K562 (cell line): ENCODE results near the gene PSMD1. TPM values are rescaled to one million over a fixed set of nuclear protein-coding genes. Genes with fewer than 3 reads are reported as not detected.

ENCODE experiments used
- ATAC-seq: fragments of 200-7000 bp; cut with Tn5 transposase; 3 replicates; pipeline ENCODE4 v1.9.1; 2020; ENCODE audit warnings: moderate library complexity
- BruUV-seq: library from RNA; stranded (reverse); fragments of 400-500 nt; replicated peaks from 2 replicates; lab custom pipeline; 2021; lab: Mats Ljungman, UMichigan
- CTCF ChIA-PET: fragments of 300-600 bp; formaldehyde crosslinking; extraction: SDS; loops from one replicate; lab custom pipeline; 2021; ENCODE audit warnings: low intra/inter-chr PET ratio; lab: Yijun Ruan, JAX
- POLR2A ChIA-PET: fragments of 300-600, 350-650 bp; sonication (Branson Sonifier 250); formaldehyde crosslinking; extraction: SDS; loops from one replicate; lab custom pipeline; 2021; ENCODE audit warnings: antibody characterized with exemption, inconsistent platforms; lab: Yijun Ruan, JAX
- DNase-seq, 4 experiments: peaks; one replicate each; pipeline versions ENCODE4 v3.0.0 to v3.0.0-alpha.2; 2011 to 2018; ENCODE audit warnings: low spot score in 3 of 4, mixed read lengths in 3 of 4; ENCODE audit errors: extremely low read depth in 1 of 4
- FAIRE-seq: peaks from 2 replicates; lab custom pipeline; 2011; peaks lifted over from hg19 to GRCh38; lab: Jason Lieb, UNC
- H2AFZ ChIP-seq: 2 replicates; pipeline ENCODE4 v1.6.0; 2011; ENCODE audit warnings: low read depth, low read length, control low read depth, inconsistent platforms
- H3K27ac ChIP-seq: fragments of 200-600 bp; 3 replicates; pipeline ENCODE4 v1.8.0; 2011; ENCODE audit warnings: low read depth, mild to moderate bottlenecking, control low read depth, inconsistent platforms, low read length, moderate library complexity, mixed read lengths; ENCODE audit errors: extremely low read depth
- H3K27me3 ChIP-seq, 2 experiments: fragments of 300-600 bp in 1 of 2; 2 replicates in 1 of 2; 3 replicates in 1 of 2; pipeline versions ENCODE4 v1.6.0 to v1.8.0; 2011; ENCODE audit warnings: inconsistent platforms in 2 of 2, low read length in 2 of 2, mild to moderate bottlenecking in 1 of 2, mixed read lengths in 1 of 2, moderate library complexity in 1 of 2; ENCODE audit not compliant: control insufficient read depth in 2 of 2, insufficient read depth in 2 of 2
- H3K36me3 ChIP-seq: fragments of 300-600 bp; 3 replicates; pipeline ENCODE4 v1.8.0; 2011; ENCODE audit warnings: mild to moderate bottlenecking, low read length, inconsistent platforms; ENCODE audit not compliant: control insufficient read depth, insufficient read depth
- H3K4me1 ChIP-seq, 2 experiments: fragments of 200-600 bp in 1 of 2; replicated peaks in 1 of 2; 2 replicates in 1 of 2; 3 replicates in 1 of 2; pipeline versions ENCODE4 v1.5.1 to v1.8.0; 2011; ENCODE audit warnings: inconsistent platforms in 2 of 2, low read length in 2 of 2, mild to moderate bottlenecking in 1 of 2, mixed read lengths in 1 of 2, moderate library complexity in 1 of 2; ENCODE audit not compliant: control insufficient read depth in 2 of 2, insufficient read depth in 2 of 2
- H3K4me2 ChIP-seq: 2 replicates; pipeline ENCODE4 v1.6.1; 2011; ENCODE audit warnings: low read length, control low read depth, inconsistent platforms, mixed read lengths; ENCODE audit not compliant: insufficient read depth
- H3K4me3 ChIP-seq: fragments of 200-600 bp; sonication (generic), shearing (Covaris generic); 2 replicates; pipeline ENCODE4 v1.5.1; 2016; ENCODE audit warnings: control low read depth, inconsistent platforms
- H3K79me2 ChIP-seq: fragments of 200-600 bp; 3 replicates; pipeline ENCODE4 v1.8.0; 2011; ENCODE audit warnings: low read length, inconsistent platforms; ENCODE audit not compliant: control insufficient read depth, insufficient read depth
- H3K9ac ChIP-seq, 2 experiments: 2 replicates each; pipeline versions ENCODE4 v1.6.0 to v1.6.1; 2011; ENCODE audit warnings: low read depth in 2 of 2, low read length in 2 of 2, control low read depth in 1 of 2, inconsistent platforms in 1 of 2, mild to moderate bottlenecking in 1 of 2, mixed read lengths in 1 of 2; ENCODE audit not compliant: insufficient read depth in 1 of 2
- H3K9me1 ChIP-seq: one replicate; pipeline ENCODE4 v1.6.0; 2011; ENCODE audit warnings: inconsistent platforms, mild to moderate bottlenecking, low read length, moderate library complexity; ENCODE audit not compliant: control insufficient read depth, insufficient read depth
- H3K9me3 ChIP-seq: replicated peaks from 2 replicates; pipeline ENCODE4 v1.5.1; 2011; ENCODE audit warnings: low read depth, low read length, inconsistent platforms; ENCODE audit not compliant: control insufficient read depth, insufficient read depth
- H4K20me1 ChIP-seq: replicated peaks from 2 replicates; pipeline ENCODE4 v1.6.1; 2011; ENCODE audit warnings: low read length, inconsistent platforms, mixed read lengths; ENCODE audit not compliant: control insufficient read depth, insufficient read depth
- ARID1B ChIP-seq: fragments of 450-650 bp; IDR thresholded peaks from 2 replicates; pipeline ENCODE4 v1.6.1; 2016; ENCODE audit warnings: antibody characterized with exemption, mild to moderate bottlenecking, inconsistent platforms
- ELF1 ChIP-seq: fragments of 200-800 bp; sonication (Bioruptor generic); IDR thresholded peaks from 2 replicates; pipeline ENCODE4 v1.6.1; 2016; ENCODE audit warnings: missing genetic modification characterization, missing compliant biosample characterization
- FOXJ2 ChIP-seq: fragments of 200-800 bp; sonication (Bioruptor generic); IDR thresholded peaks from 2 replicates; pipeline ENCODE4 v1.6.1; 2016; ENCODE audit warnings: missing genetic modification characterization, missing compliant biosample characterization
- FOXJ3 ChIP-seq: sonication (generic); formaldehyde crosslinking; IDR thresholded peaks from 2 replicates; pipeline ENCODE4 v1.4.0; 2020; ENCODE audit warnings: mild to moderate bottlenecking, missing genetic modification reagents
- MED1 ChIP-seq: sonication (generic); formaldehyde crosslinking; IDR thresholded peaks from 2 replicates; pipeline ENCODE4 v1.8.1; 2023; ENCODE audit warnings: missing genetic modification reagents, borderline replicate concordance
- MTF1 ChIP-seq: fragments of 250-450 bp; sonication (Bioruptor Pico); IDR thresholded peaks from 2 replicates; pipeline ENCODE4 v1.9.0; 2021; ENCODE audit warnings: moderate library complexity, mild to moderate bottlenecking, inconsistent platforms, borderline replicate concordance
- NEUROD1 ChIP-seq: fragments of 150-350 bp; IDR thresholded peaks from 2 replicates; pipeline ENCODE4 v1.6.1; 2014; ENCODE audit warnings: borderline replicate concordance, low read length, low read depth; ENCODE audit not compliant: partially characterized antibody
- XRCC4 ChIP-seq: IDR thresholded peaks from one replicate; pipeline ENCODE4 v1.6.1; 2011; ENCODE audit not compliant: insufficient read depth, insufficient read length; ENCODE audit errors: extremely low read depth
- ZBTB1 ChIP-seq: sonication (generic); formaldehyde crosslinking; IDR thresholded peaks from 2 replicates; pipeline ENCODE4 v1.8.1; 2023; ENCODE audit warnings: missing genetic modification reagents, low read depth, mild to moderate bottlenecking, borderline replicate concordance
- ZNF12 ChIP-seq: sonication (generic); formaldehyde crosslinking; IDR thresholded peaks from 2 replicates; pipeline ENCODE4 v1.4.0; 2020; ENCODE audit warnings: mild to moderate bottlenecking, missing genetic modification reagents
- ZNF239 ChIP-seq: fragments of 250-450 bp; sonication (Bioruptor Pico); IDR thresholded peaks from 2 replicates; pipeline ENCODE4 v1.4.0; 2020; ENCODE audit warnings: mild to moderate bottlenecking
- WGBS: fragments of 100-300 bp; shearing (Covaris generic); methylation state at CpG from one replicate; pipeline ENCODE4 v1.1.6; 2016; ENCODE audit warnings: low coverage, mixed read lengths; ENCODE audit not compliant: insufficient coverage; ENCODE audit errors: missing lambda C conversion rate; 5-methylcytosine and 5-hydroxymethylcytosine counted together
- in situ Hi-C: fragments of 300-500 bp; cut with MboI; formaldehyde crosslinking; loops from 4 replicates; pipeline ENCODE4 v1.15.0; 2018; ENCODE audit warnings: inconsistent platforms, mixed read lengths
- intact Hi-C: fragments of 100-400 bp; cut with micrococcal nuclease; formaldehyde crosslinking; loops from 2 replicates; pipeline ENCODE4 v1.14.2; 2022
- polyA plus RNA-seq, 8 experiments: library from polyadenylated mRNA; depleted of rRNA in 4 of 8; stranded (reverse) in 5 of 8; unstranded in 3 of 8; fragments of >200 nt; fragmentation: Nextera tagmentation in 2 of 8; fragmentation: Illumina TruSeq in 1 of 8; extraction: Ambion mirVana in 2 of 8; extraction: Trizol in 1 of 8; gene quantifications; 2 replicates each; pipeline versions ENCODE4 v1.2.1 to v1.2.3, GENCODE V29; 2011 to 2014; ENCODE audit warnings: inconsistent platforms in 1 of 8, missing spikeins in 1 of 8
- total RNA-seq, 7 experiments: library from RNA; depleted of rRNA in 6 of 7; stranded (reverse); fragments of >200 nt in 6 of 7; fragmentation: Illumina TruSeq in 2 of 7; extraction: Trizol in 2 of 7; gene quantifications; 2 replicates each; pipeline versions ENCODE4 v1.2.1 to v1.2.3, GENCODE V29; 2011 to 2021; ENCODE audit warnings: low replicate concordance in 1 of 7
- TF ChIP-seq, protein P1 (sequence below): fragments of 450-650 bp; formaldehyde crosslinking; IDR thresholded peaks from 2 replicates; pipeline ENCODE4 v1.4.0; 2020; ENCODE audit warnings: mild to moderate bottlenecking, moderate library complexity
- TF ChIP-seq, protein P2 (sequence below): fragments of 200-800 bp; sonication (Bioruptor generic); IDR thresholded peaks from 2 replicates; pipeline ENCODE4 v1.6.1; 2017; ENCODE audit warnings: missing genetic modification characterization, missing compliant biosample characterization
- TF ChIP-seq, protein P3 (sequence below), 2 experiments: fragments of 150-350 bp in 1 of 2; IDR thresholded peaks; 2 replicates each; pipeline ENCODE4 v1.6.1; 2012 to 2016; ENCODE audit warnings: low read depth in 2 of 2, low read length in 2 of 2, mild to moderate bottlenecking in 1 of 2, moderate library complexity in 1 of 2
- TF ChIP-seq, protein P4 (sequence below): sonication (generic); formaldehyde crosslinking; IDR thresholded peaks from 2 replicates; pipeline ENCODE4 v1.9.0; 2022; ENCODE audit warnings: mild to moderate bottlenecking, missing genetic modification reagents

The PSMD1 gene
- total and polyA plus RNA-seq, 9 of the 15 experiments (the other 6 are each of a cell fraction or from before 2014, with no cell fraction given) = 100 to 257 (median 147) TPM

DNA sequence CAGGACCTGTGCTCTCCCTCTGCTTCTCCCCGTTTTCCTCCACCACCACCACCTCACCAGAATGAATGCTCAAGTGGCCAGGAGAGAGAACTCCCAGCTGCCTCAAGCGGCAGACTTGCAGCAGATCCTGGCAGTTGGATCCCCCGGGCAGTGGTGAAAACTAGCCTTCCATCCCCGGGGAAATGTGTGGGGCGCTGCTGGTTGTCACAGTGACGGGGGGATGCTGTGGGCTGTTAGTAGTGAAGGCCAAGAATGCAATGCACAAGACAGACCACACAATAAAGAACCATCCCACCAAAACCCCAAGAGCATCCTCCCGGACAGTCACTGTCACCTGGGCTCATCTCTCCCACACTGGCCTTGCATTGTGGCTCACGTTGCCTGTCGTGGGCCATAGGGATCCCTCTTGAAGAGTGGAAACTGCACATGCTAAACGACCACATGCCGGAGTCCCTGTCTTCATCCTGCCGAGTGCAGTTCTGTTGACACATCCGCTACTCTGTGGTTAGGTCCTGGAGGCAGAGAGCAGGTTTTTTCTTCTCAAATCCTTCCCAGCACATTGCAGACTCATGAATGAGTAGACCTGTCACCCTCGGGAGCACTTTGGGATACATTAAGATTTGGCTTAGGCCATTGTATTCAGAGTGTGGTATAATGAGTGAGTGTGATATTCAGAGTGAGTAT lies 47.3 kb upstream of the PSMD1 start:
- Histone ChIP-seq H3K27ac (no peak overlapping the region), H3K79me2 (no peaks in the 10 kb centered on the region), H3K9me3 (no peaks in the 10 kb centered on the region), H3K4me1 (no peaks in the 10 kb centered on the region), H3K36me3 (no peaks in the 10 kb centered on the region), H3K9ac (no peak overlapping the region), H3K4me2 (no peak overlapping the region), H3K27me3 (peaks cover 10 to 27% of the 10 kb centered on the region in 2 experiments; a peak in 3 of 5 replicates), H4K20me1 (no peaks in the 10 kb centered on the region; the same call in 1 of the 2 replicates), H2AFZ (no peak overlapping the region), H3K4me3 (no peak overlapping the region), H3K9me1 (no peaks in the 10 kb centered on the region)
- 0% methylated on average over 13 of the region's 14 CpGs for WGBS
- no TSS peak for BruUV-seq
- ATAC-seq = no peak
- in situ Hi-C loops (no loop called here), intact Hi-C loops (no loop called here)
- CTCF ChIA-PET = no interaction called here
- DNase-seq = no peak
- no peak for FAIRE-seq
- TF ChIP-seq ZNF239 (CRISPR knock-in tag) = no peak
- TF ChIP-seq, protein P1, sequence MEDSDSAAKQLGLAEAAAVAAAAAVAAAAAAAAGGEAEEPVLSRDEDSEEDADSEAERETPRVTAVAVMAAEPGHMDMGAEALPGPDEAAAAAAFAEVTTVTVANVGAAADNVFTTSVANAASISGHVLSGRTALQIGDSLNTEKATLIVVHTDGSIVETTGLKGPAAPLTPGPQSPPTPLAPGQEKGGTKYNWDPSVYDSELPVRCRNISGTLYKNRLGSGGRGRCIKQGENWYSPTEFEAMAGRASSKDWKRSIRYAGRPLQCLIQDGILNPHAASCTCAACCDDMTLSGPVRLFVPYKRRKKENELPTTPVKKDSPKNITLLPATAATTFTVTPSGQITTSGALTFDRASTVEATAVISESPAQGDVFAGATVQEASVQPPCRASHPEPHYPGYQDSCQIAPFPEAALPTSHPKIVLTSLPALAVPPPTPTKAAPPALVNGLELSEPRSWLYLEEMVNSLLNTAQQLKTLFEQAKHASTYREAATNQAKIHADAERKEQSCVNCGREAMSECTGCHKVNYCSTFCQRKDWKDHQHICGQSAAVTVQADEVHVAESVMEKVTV (CRISPR knock-in tag) = no peak
- TF ChIP-seq FOXJ3 (CRISPR knock-in tag) = no peak
- TF ChIP-seq, protein P2, sequence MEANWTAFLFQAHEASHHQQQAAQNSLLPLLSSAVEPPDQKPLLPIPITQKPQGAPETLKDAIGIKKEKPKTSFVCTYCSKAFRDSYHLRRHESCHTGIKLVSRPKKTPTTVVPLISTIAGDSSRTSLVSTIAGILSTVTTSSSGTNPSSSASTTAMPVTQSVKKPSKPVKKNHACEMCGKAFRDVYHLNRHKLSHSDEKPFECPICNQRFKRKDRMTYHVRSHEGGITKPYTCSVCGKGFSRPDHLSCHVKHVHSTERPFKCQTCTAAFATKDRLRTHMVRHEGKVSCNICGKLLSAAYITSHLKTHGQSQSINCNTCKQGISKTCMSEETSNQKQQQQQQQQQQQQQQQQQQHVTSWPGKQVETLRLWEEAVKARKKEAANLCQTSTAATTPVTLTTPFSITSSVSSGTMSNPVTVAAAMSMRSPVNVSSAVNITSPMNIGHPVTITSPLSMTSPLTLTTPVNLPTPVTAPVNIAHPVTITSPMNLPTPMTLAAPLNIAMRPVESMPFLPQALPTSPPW = no peak
- no peak for TF ChIP-seq ELF1 (tag)
- no peak for TF ChIP-seq MED1
- TF ChIP-seq ZNF12 (CRISPR knock-in tag) = no peak
- TF ChIP-seq XRCC4 = no peak
- TF ChIP-seq, protein P3, sequence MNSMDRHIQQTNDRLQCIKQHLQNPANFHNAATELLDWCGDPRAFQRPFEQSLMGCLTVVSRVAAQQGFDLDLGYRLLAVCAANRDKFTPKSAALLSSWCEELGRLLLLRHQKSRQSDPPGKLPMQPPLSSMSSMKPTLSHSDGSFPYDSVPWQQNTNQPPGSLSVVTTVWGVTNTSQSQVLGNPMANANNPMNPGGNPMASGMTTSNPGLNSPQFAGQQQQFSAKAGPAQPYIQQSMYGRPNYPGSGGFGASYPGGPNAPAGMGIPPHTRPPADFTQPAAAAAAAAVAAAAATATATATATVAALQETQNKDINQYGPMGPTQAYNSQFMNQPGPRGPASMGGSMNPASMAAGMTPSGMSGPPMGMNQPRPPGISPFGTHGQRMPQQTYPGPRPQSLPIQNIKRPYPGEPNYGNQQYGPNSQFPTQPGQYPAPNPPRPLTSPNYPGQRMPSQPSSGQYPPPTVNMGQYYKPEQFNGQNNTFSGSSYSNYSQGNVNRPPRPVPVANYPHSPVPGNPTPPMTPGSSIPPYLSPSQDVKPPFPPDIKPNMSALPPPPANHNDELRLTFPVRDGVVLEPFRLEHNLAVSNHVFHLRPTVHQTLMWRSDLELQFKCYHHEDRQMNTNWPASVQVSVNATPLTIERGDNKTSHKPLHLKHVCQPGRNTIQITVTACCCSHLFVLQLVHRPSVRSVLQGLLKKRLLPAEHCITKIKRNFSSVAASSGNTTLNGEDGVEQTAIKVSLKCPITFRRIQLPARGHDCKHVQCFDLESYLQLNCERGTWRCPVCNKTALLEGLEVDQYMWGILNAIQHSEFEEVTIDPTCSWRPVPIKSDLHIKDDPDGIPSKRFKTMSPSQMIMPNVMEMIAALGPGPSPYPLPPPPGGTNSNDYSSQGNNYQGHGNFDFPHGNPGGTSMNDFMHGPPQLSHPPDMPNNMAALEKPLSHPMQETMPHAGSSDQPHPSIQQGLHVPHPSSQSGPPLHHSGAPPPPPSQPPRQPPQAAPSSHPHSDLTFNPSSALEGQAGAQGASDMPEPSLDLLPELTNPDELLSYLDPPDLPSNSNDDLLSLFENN (IDR thresholded peaks at IDR 0.05; ENCODE audit: low read depth in 2 of 2, low read length in 2 of 2) = no peak
- no peak for TF ChIP-seq ZBTB1
- TF ChIP-seq FOXJ2 (tag) = no peak
- TF ChIP-seq, protein P4, sequence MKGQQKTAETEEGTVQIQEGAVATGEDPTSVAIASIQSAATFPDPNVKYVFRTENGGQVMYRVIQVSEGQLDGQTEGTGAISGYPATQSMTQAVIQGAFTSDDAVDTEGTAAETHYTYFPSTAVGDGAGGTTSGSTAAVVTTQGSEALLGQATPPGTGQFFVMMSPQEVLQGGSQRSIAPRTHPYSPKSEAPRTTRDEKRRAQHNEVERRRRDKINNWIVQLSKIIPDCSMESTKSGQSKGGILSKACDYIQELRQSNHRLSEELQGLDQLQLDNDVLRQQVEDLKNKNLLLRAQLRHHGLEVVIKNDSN (CRISPR knock-in tag) = no peak
- no peak for TF ChIP-seq NEUROD1
- no peak for TF ChIP-seq MTF1
- no peak for TF ChIP-seq ARID1B
- POLR2A ChIA-PET = no interaction called here
